GM18858 (cell line): ENCODE results near the gene SLC30A1.
A peak's percentile ranks its signal among the peaks of the same experiment; 100 is the strongest.

Experiments
- ATAC-seq: cut with Tn5 transposase; IDR thresholded peaks from one replicate; pipeline ENCODE4 v1.9.1; 2021; ENCODE audit not compliant: unreplicated experiment

The SLC30A1 gene

GRCh38 chr1:211609120-211610024, 30.4 kb upstream of the SLC30A1 start:
- ATAC-seq: no peak

GRCh38 chr1:211607754-211608473, 29.0 kb upstream of the SLC30A1 start:
- no peak for ATAC-seq

GRCh38 chr1:211606914-211607753, 28.2 kb upstream of the SLC30A1 start:
- ATAC-seq: peak; percentile 92

- ATAC-seq: peak; percentile 41
Measured at GRCh38 chr1:211606332-211606913, 27.5 kb upstream of the SLC30A1 start.

GRCh38 chr1:211605603-211606331, 26.8 kb upstream of the SLC30A1 start:
- ATAC-seq: no peak

- ATAC-seq: no peak
Measured at GRCh38 chr1:211605034-211605433, 26.1 kb upstream of the SLC30A1 start.

- ATAC-seq: no peak
Measured at GRCh38 chr1:211604548-211604947, 25.6 kb upstream of the SLC30A1 start.

GRCh38 chr1:211603713-211604112, 24.8 kb upstream of the SLC30A1 start:
- no peak for ATAC-seq

- ATAC-seq: no peak
Measured at GRCh38 chr1:211603191-211603701, 24.3 kb upstream of the SLC30A1 start.

GRCh38 chr1:211601982-211602670, 23.2 kb upstream of the SLC30A1 start:
- no peak for ATAC-seq

GRCh38 chr1:211601159-211601558, 22.2 kb upstream of the SLC30A1 start:
- no peak for ATAC-seq

- ATAC-seq: no peak
Measured at GRCh38 chr1:211599250-211599649, 20.3 kb upstream of the SLC30A1 start.

GRCh38 chr1:211598514-211598913, 19.6 kb upstream of the SLC30A1 start:
- no peak for ATAC-seq

- ATAC-seq: no peak
Measured at GRCh38 chr1:211596418-211597181, 17.6 kb upstream of the SLC30A1 start.

GRCh38 chr1:211595419-211595818, 16.5 kb upstream of the SLC30A1 start:
- no peak for ATAC-seq

GRCh38 chr1:211591980-211592493, 13.1 kb upstream of the SLC30A1 start:
- no peak for ATAC-seq

- ATAC-seq: no peak
Measured at GRCh38 chr1:211589782-211590721, 11.1 kb upstream of the SLC30A1 start.
